ENCODE results near the gene PIK3CA.

The PIK3CA gene

GRCh38 chr3:179151474-179151873, 3.3 kb downstream of the PIK3CA start:
- no peak for DNase-seq (ENCODE audit: low spot score)
- TF ChIP-seq, protein P1, sequence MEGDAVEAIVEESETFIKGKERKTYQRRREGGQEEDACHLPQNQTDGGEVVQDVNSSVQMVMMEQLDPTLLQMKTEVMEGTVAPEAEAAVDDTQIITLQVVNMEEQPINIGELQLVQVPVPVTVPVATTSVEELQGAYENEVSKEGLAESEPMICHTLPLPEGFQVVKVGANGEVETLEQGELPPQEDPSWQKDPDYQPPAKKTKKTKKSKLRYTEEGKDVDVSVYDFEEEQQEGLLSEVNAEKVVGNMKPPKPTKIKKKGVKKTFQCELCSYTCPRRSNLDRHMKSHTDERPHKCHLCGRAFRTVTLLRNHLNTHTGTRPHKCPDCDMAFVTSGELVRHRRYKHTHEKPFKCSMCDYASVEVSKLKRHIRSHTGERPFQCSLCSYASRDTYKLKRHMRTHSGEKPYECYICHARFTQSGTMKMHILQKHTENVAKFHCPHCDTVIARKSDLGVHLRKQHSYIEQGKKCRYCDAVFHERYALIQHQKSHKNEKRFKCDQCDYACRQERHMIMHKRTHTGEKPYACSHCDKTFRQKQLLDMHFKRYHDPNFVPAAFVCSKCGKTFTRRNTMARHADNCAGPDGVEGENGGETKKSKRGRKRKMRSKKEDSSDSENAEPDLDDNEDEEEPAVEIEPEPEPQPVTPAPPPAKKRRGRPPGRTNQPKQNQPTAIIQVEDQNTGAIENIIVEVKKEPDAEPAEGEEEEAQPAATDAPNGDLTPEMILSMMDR (IDR thresholded peaks at IDR 0.05; ENCODE audit: borderline replicate concordance, control extremely low read depth, extremely low read depth, insufficient read depth, missing control alignments), result no peak
- in situ Hi-C loops (cut with MboI; ENCODE audit: low sequenced_read_pairs, unreplicated experiment), result no loop called here

DNA sequence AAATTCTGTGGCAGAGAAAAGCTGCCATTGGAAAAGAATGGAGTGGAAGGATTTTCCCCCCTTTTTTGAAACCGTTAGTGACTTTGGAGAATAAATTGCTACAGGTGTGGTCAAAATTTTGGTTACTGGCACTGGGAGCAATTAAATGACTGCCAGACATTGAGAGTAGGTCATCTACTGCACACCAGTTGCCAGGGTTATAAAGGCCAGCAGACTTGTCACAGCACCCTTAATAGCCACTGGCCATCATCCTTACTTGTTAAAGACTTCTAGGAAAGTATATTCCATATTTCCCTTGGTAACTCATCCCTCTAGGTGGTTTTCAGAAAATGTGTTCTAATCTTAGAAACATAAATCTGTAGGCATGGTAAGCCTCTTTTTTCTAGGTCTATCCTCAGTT, 8.0 kb downstream of the PIK3CA start:
- no peak for DNase-seq (ENCODE audit: low spot score)
- TF ChIP-seq, protein P1 (IDR thresholded peaks at IDR 0.05; ENCODE audit: borderline replicate concordance, control extremely low read depth, extremely low read depth, insufficient read depth, missing control alignments), result no peak
- in situ Hi-C loops (cut with MboI; ENCODE audit: low sequenced_read_pairs, unreplicated experiment), result no loop called here

DNA sequence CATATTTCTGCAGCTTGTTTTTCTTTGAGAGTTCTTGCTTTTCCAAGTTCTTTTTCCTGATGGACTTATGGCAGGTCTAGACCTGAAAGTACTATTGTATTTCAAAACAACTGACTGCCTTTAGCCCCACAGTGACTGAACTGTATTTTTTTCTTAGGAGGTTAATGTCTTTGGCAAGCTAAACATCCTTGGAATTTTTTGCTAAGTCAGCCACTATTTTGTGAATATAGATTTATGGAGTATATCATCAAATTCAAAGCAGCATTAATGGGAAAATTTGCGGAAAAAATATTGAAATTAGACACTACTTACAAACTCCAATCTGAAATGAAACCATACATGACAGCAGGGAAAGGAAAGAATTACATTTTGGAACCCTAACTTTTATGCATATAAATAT, 8.6 kb downstream of the PIK3CA start:
- TF ChIP-seq, protein P1 (IDR thresholded peaks at IDR 0.05; ENCODE audit: borderline replicate concordance, control extremely low read depth, extremely low read depth, insufficient read depth, missing control alignments), result no peak
- DNase-seq (ENCODE audit: low spot score), result no peak
- in situ Hi-C loops (cut with MboI; ENCODE audit: low sequenced_read_pairs, unreplicated experiment), result no loop called here

GRCh38 chr3:179158336-179159039, 10.3 kb downstream of the PIK3CA start:
- in situ Hi-C loops (cut with MboI; ENCODE audit: low sequenced_read_pairs, unreplicated experiment), result no loop called here
- TF ChIP-seq, protein P1 (IDR thresholded peaks at IDR 0.05; ENCODE audit: borderline replicate concordance, control extremely low read depth, extremely low read depth, insufficient read depth, missing control alignments), result no peak
- DNase-seq (ENCODE audit: low spot score), result no peak

DNA sequence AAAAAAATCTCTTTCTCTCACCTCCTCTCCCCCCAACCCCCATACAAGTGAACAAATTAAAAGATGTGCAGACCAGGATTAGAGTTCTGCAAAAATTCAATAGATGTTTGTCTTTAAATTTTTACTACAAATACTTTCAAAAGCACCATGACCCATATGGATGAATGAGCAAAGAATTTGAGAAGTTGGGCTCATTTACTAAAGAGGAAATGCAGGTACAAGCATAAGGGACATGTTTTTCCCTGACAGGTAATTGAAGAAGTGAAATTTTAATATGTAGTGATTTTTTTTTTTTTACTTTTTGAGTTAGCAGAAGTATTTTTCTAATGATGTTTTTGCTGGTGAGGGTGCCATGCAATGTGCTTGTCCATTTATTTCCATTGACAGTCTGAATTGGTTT, 15.3 kb downstream of the PIK3CA start:
- in situ Hi-C loops (cut with MboI; ENCODE audit: low sequenced_read_pairs, unreplicated experiment), result no loop called here
- TF ChIP-seq, protein P1 (IDR thresholded peaks at IDR 0.05; ENCODE audit: borderline replicate concordance, control extremely low read depth, extremely low read depth, insufficient read depth, missing control alignments), result no peak
- DNase-seq (ENCODE audit: low spot score), result no peak

DNA sequence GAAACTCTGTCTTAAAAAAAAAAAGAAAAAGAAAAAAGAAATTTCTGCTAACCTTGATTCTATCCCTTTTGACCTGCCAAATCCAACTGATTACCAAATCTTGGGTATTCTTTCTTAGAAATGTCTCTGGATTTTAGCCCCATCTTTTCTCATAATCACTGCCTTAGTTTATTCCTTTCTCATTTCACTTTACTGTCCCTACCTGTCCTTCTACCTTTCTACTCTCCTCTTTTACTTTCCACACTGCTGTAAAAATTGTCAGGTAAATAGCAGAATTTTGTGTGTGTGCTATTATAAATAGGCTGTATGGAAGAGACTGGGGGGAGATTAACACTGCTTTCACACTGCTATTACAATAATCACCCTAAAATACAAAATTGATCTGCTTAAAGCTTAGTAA, 16.7 kb downstream of the PIK3CA start:
- DNase-seq (ENCODE audit: low spot score), result no peak
- TF ChIP-seq, protein P1 (IDR thresholded peaks at IDR 0.05; ENCODE audit: borderline replicate concordance, control extremely low read depth, extremely low read depth, insufficient read depth, missing control alignments), result no peak
- in situ Hi-C loops (cut with MboI; ENCODE audit: low sequenced_read_pairs, unreplicated experiment), result no loop called here
